AG04450 (cell line): ENCODE results near the gene ALPI. TPM values are rescaled to one million over a fixed set of nuclear protein-coding genes. Genes with fewer than 3 reads are reported as not detected.

ENCODE experiments used
- CTCF ChIA-PET: fragments of 300-600, 350-600 bp; formaldehyde crosslinking; extraction: SDS; loops from one replicate; lab custom pipeline; 2022; ENCODE audit warnings: antibody characterized with exemption, inconsistent platforms; lab: Charles Lee
- POLR2A ChIA-PET: fragments of 350-600 bp; formaldehyde crosslinking; extraction: SDS; loops from one replicate; lab custom pipeline; 2021; ENCODE audit warnings: antibody characterized with exemption, inconsistent platforms; lab: Yijun Ruan, JAX
- DNase-seq: peaks from one replicate; pipeline ENCODE4 v3.0.0-alpha.2; 2011; ENCODE audit warnings: low read depth, low spot score
- H3K27ac ChIP-seq: one replicate; pipeline ENCODE4 v1.5.1; 2012; ENCODE audit warnings: low read depth, low read length, control low read depth
- H3K27me3 ChIP-seq: one replicate; pipeline ENCODE4 v1.6.0; 2012; ENCODE audit warnings: low read length; ENCODE audit not compliant: control insufficient read depth, insufficient read depth
- H3K4me3 ChIP-seq: 2 replicates; pipeline ENCODE4 v1.5.1; 2011; ENCODE audit warnings: mild to moderate bottlenecking, low read depth, low read length, control low read depth
- H3K9me3 ChIP-seq: 2 replicates; pipeline ENCODE4 v1.5.1; 2012; ENCODE audit warnings: low read length; ENCODE audit not compliant: control insufficient read depth, insufficient read depth
- CTCF ChIP-seq: IDR thresholded peaks from 2 replicates; pipeline ENCODE4 v1.5.1; 2011; ENCODE audit warnings: low read depth, low read length, control low read depth, inconsistent platforms
- polyA plus RNA-seq: library from polyadenylated mRNA; depleted of rRNA; stranded (reverse); fragments of >200 nt; gene quantifications from 2 replicates; pipeline ENCODE4 v1.2.3, GENCODE V29; 2011

Gene ALPI
- polyA plus RNA-seq, 1 experiment, result not detected

GRCh38 chr2:232482301-232483238 lies 26.6 kb downstream of the ALPI start:
- Histone ChIP-seq H3K9me3 (no peaks in the 10 kb centered on the region; the same call in 1 of the 2 replicates), H3K27me3 (peaks cover 42% of the 10 kb centered on the region), H3K27ac (no peak overlapping the region), H3K4me3 (no peak overlapping the region)
- POLR2A ChIA-PET, result no interaction called here
- no peak for DNase-seq
- CTCF ChIA-PET, result no interaction called here
- TF ChIP-seq CTCF, result no peak

DNA sequence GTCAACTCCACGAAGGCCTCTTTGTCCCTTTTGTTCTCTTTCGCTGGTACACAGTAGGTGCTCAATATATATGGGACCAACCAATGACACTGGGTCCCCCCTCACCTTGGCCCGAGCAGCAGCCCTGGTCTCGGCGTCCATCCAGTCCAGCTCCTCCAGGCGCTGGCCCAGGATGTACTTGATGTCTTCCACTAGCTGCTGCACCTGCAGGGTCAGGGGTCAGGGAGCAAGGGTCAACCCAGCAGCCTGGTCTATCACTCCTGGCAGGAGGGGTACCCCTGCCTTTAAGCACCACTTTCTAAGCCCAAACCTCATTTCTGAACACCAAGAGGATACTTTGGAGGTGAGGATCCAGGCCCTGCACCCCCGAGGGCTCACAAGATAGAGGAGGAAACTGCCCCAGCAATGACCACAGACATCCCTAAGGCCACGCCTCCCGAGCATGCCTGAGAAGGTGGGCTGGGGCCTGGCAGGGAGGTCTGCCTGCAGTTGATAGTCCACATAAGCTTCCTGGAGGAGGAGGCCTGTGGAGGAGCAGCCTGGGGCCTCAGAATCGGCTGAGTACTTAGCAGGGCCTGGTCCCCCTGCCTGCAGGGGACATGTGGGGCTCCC lies 27.5 kb downstream of the ALPI start:
- CTCF ChIA-PET, result no interaction called here
- Histone ChIP-seq H3K4me3 (no peak overlapping the region), H3K27ac (no peak overlapping the region), H3K27me3 (peaks cover 48% of the 10 kb centered on the region), H3K9me3 (no peaks in the 10 kb centered on the region; the same call in 1 of the 2 replicates)
- no peak for TF ChIP-seq CTCF
- no peak for DNase-seq
- POLR2A ChIA-PET, result no interaction called here

GRCh38 chr2:232483923-232484627 lies 28.1 kb downstream of the ALPI start:
- Histone ChIP-seq H3K9me3 (no peaks in the 10 kb centered on the region; the same call in 1 of the 2 replicates), H3K4me3 (no peak overlapping the region), H3K27me3 (peaks cover 48% of the 10 kb centered on the region), H3K27ac (no peak overlapping the region)
- DNase-seq, result no peak
- CTCF ChIA-PET, result no interaction called here
- no peak for TF ChIP-seq CTCF
- POLR2A ChIA-PET, result no interaction called here

- H3K27ac ChIP-seq, result no peak overlapping the region
Measured at GRCh38 chr2:232484628-232485347, 28.8 kb downstream of the ALPI start.

More at GRCh38 chr2:232484628-232485347, 28.8 kb downstream of the ALPI start:
- no peaks in the 10 kb centered on the region; the same call in 1 of the 2 replicates for H3K9me3 ChIP-seq
- POLR2A ChIA-PET, result no interaction called here
- no peak overlapping the region for H3K4me3 ChIP-seq
- peaks cover 47% of the 10 kb centered on the region for H3K27me3 ChIP-seq
- DNase-seq, result no peak
- no peak for TF ChIP-seq CTCF
- CTCF ChIA-PET, result no interaction called here
